Fibroblast of lung (primary cell): Measurements from ENCODE around the gene PADI6.

ENCODE experiments used
- CTCF ChIP-seq, 2 donors: IDR thresholded peaks in 1 of 2; conservative IDR thresholded peaks in 1 of 2; 1 replicate in 1 of 2; 2 replicates in 1 of 2; pipeline ENCODE4 v1.5.1; 2011 to 2012; ENCODE audit warnings: low read length in 2 of 2, control low read depth in 1 of 2, inconsistent platforms in 1 of 2, low read depth in 1 of 2, mild to moderate bottlenecking in 1 of 2
- EZH2 ChIP-seq: IDR thresholded peaks from 2 replicates; pipeline ENCODE4 v1.5.1; 2012; ENCODE audit warnings: low read length, control low read depth, mild to moderate bottlenecking; ENCODE audit errors: missing control alignments

GRCh38 chr1:17339521-17339920, 32.5 kb upstream of the PADI6 start:
- no peak for TF ChIP-seq CTCF (conservative IDR thresholded peaks at IDR 0.05 in 1 of 2, IDR thresholded peaks at IDR 0.05 in 1 of 2; ENCODE audit: low read depth in 1 of 2, low read length in 2 of 2)
- no peak for TF ChIP-seq EZH2
